ENCODE data around the gene PES1.
A peak's percentile ranks its signal among the peaks of the same experiment; 100 is the strongest.
"Not testable (repeated sequence)": the region's sequence is repeated elsewhere in the genome, so short reads cannot be mapped to it uniquely, and the experiment has no call there.

Gene PES1

GRCh38 chr22:30591588-30592359 is at the start of gene PES1:
TSS of gene PES1 (minus strand) at chr22:30591910. CDS start at chr22:30591833, 77 bp downstream.
- DNase-seq = peak; percentile 85 to 90

DNA sequence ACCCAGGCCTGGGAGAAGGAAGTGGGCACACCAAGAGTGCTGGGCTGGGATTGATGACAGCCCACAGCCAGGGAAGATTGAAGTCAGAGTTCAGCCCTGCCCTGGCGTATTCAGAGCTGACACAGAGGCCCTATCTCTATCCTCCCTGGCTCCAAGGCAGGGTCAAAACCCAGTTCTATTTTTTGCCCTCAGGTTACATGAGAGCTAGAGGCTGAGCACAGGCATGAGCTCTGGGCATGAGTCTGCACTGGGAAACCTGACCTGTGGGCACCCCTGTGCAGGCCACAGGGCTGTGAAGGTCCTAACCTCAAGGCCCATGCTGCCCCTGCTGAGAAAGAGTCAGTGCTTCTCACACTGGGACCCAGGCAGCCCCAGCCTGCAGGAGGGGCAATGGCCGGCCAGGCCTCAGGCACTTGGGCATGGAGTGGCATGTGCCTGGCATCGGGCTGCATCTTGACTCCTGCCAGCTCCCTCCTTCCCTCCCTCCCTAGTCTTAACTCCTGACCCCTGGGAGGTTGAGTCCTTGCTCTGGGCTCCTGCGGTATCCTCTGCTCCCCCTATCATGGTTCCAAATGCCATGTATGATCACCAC is 49.2 kb upstream of the PES1 start:
- DNase-seq = no peak

DNA sequence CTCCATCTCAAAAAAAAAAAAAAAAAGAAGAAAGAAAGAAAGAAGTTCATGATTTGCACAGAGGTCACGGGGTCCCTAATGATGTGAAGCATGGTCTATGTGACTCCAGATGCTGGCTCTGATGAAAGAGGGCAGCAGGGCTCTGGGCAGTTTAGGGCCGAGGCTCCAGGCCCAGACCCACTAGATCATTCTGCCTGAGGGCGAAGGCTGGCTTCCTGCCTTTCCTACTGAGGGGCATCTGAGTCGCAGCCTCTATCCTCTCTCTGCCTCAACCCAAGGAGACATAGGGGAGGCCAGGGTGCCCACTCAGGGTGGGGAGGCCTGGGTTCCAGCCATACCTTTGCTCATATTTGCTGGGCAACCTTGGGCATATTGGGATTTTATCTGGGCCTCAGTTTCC is 48.7 kb upstream of the PES1 start:
- DNase-seq = no peak

DNA sequence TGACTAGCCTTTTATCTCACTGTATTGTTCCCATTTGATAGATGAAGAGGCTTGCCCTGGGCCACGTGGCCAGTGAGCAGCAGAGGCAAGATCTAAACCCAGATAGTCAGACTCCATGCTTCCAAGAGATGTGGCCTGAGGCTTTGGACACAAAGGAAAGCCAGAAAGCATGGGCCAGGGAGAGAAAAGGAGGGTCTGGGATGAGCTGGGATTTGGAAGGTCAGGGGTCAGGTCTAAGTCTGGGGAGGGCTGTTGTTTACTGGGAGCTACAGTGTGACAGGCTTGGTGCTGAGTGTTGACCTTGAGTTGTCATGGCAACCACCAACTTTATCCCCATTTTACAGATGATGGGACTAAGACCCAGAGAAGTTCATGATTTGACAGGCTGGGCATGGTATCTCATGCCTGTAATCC is 46.0 kb upstream of the PES1 start:
- DNase-seq = no peak

DNA sequence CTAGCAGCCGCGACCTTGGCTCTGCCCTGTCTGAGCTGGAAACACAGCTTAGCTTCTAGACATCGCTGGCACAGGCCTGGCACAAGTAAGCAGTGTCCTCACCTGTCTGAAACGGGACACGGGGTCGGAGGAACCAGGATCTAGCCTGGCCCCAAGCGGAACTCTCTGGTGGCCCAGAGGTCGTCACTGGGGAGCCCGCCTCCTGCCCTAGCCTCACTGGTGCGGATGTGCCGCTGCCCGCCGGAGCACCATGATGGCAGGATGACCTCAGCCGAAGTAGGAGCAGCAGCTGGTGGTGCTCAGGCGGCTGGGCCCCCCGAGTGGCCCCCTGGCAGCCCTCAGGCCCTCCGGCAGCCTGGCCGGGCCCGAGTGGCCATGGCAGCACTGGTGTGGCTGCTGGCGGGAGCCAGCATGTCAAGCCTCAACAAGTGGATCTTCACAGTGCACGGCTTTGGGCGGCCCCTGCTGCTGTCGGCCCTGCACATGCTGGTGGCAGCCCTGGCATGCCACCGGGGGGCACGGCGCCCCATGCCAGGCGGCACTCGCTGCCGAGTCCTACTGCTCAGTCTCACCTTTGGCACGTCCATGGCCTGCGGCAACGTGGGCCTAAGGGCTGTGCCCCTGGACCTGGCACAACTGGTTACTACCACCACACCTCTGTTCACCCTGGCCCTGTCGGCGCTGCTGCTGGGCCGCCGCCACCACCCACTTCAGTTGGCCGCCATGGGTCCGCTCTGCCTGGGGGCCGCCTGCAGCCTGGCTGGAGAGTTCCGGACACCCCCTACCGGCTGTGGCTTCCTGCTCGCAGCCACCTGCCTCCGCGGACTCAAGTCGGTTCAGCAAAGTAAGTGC is 44.7 kb upstream of the PES1 start:
- no peak for DNase-seq

- DNase-seq = peak; percentile 96 to 99
These were observed 43.8 kb upstream of the PES1 start, which contains the start of gene SLC35E4 for GRCh38 chr22:30635273-30636225. TSS of gene SLC35E4 (plus strand) at chr22:30635781. CDS start at chr22:30636451, 670 bp downstream.

- peak; percentile 88 to 94 for DNase-seq
These were observed 42.9 kb upstream of the PES1 start for GRCh38 chr22:30634471-30635233.

DNA sequence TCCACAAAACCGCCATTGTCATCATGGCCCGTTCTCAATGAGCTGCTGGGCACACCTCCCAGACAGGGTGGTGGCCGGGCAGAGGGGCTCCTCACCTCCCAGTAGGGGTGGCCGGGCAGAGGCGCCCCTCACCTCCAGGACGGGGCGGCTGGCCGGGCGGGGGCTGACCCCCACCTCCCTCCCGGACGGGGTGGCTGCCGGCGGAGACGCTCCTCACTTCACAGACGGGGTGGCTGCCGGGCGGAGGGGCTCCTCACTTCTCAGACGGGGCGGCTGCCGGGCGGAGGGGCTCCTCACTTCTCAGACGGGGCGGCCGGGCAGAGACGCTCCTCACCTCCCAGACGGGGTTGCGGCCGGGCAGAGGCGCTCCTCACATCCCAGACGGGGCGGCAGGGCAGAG is 39.8 kb upstream of the PES1 start:
- DNase-seq = not testable (repeated sequence)

DNA sequence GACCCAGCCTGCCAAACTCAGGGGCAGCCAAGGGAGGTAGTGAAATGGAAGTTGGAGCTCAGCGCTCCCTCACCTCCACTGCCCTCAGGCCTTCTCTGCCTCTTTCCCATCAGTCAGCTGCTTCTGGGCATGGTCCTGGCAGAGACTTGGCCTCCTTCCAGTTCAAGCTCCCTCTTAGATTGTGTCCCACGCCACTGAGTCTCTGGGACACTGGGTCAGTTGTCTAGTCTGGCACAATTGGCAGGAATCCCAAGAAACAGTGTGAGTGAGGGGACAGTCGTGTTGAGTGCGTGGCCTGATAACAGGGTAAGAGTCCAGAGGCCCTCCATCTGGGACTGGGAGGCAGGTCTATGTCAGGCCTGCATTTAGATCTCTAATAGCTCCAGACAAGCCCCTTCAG is 36.8 kb upstream of the PES1 start:
- no peak for DNase-seq

GRCh38 chr22:30627471-30627870 is 35.8 kb upstream of the PES1 start:
- no peak for DNase-seq

- no peak for DNase-seq
These were observed 34.7 kb upstream of the PES1 start for GRCh38 chr22:30626413-30626812.

DNA sequence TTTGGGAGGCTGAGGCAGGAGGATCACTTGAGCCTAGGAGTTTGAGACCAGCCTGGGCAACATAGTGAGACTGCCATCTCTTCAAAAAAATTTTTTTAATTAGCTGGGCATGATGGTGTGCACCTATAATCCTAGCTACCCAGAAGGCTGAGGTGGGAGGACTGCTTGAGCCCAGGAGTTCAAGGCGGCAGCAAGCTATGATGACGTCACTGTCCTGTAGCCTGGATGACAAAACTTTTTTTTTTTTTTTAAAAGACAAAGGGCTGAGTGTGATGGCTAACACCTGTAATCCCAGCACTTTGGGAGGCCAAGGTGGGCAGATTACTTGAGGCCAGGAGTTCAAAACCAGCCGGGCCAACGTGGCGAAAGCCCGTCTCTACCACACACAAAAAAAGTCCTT is 28.2 kb upstream of the PES1 start:
- DNase-seq = not testable (repeated sequence)

DNA sequence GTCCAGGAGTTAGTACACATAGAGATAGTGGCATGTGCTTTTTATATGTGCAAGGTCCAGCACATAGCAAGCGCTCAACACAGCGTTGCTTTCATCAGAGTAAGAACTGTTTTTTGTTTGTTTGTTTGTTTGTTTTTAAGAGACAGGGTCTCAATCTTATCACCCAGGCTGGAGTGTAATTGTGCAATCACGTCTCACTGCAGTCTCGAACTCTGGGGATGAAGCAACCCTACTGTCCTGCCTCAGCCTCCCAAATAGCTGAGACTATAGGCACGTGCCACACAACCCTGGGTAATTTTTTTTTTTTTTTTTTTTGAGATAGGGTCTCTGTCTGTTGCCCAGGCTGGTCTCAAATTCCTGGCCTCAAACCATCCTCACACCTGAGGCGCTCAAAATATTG is 26.1 kb upstream of the PES1 start:
- DNase-seq = no peak

DNA sequence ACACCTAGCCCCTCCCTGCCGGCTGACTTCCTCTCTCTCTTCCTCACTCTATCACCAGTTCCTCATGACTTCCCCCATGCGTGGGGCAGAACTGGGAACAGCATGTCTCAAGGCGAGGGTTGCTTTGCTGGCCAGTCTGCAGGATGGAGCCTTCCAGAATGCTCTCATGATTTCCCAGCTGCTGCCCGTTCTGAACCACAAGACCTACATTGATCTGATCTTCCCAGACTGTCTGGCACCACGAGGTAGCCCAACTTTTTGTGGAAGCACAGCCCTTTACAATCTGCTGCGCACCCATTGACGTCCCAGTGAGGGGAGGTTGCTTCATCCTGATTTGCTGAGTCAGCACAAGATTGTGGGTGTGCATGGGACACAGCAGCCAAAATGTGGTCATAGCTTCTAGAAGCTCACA is 23.8 kb upstream of the PES1 start:
- no peak for DNase-seq

- no peak for DNase-seq
These were observed 23.2 kb upstream of the PES1 start for GRCh38 chr22:30614879-30615278.

DNA sequence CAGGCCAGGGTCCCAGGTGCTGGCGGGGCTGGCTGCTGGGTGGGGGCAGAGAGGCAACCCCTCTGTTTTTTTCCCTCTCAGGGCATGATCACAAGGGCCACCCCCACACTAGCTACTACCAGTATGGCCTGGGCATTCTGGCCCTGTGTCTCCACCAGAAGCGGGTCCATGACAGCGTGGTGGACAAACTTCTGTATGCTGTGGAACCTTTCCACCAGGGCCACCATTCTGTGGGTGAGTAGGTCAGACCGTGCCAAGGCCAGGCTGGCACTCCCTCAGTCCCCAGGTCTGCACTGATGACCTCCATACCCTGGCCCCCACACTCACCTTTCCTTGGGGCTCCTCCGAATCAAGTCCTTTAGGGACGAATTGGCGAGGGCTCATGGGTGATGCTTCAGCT is 22.6 kb upstream of the PES1 start:
- no peak for DNase-seq

GRCh38 chr22:30612789-30613188 is 21.1 kb upstream of the PES1 start:
- no peak for DNase-seq

DNA sequence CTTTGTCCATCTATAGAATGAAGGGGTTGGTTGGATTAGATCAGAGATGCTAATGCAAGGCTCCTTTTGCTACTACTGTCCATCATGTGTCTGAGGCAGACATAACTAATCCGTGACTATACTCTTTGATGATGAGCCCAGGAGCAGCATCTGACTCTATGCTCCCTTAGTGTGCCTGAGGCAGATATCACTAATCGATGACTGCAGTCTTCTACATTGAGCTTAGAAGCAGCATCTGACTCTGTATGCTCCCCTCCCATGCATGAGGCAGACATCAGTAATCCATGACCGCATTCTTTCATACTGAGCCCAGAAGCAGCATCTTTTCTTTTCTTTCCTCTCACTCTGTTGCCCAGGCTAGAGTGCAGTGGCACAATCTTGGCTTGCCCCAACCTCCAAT is 19.5 kb upstream of the PES1 start:
- DNase-seq = no peak

GRCh38 chr22:30610299-30610698 is 18.6 kb upstream of the PES1 start:
- DNase-seq = no peak

GRCh38 chr22:30609260-30610185 is 17.8 kb upstream of the PES1 start:
- peak in 1 of 2 donors; percentile 12 for DNase-seq

Measured in stimulated activated CD4-positive, alpha-beta T cell treated with anti-CD3 and anti-CD28 coated beads, Interleukin-2, amount 100 ng/mL, for 48 hours (primary cell).